Measurements from ENCODE around the gene G6PD. TPM values are rescaled to one million over a fixed set of nuclear protein-coding genes. Genes with fewer than 3 reads are reported as not detected.
A peak's percentile ranks its signal among the peaks of the same experiment; 100 is the strongest.

Gene G6PD
- polyA plus RNA-seq, 2 of the 4 experiments (the other 2 are of a cell fraction) = 692 to 1,409 TPM

GRCh38 chrX:154541589-154541895 is 5.1 kb downstream of the G6PD start:
- H3K4me2 ChIP-seq = peak overlapping the region; percentile 90
- ATAC-seq = no peak; a peak in 1 of 6 replicates
- ChIA-PET CTCF (interaction anchor here (0.6 to 7.5 kb wide), 5 partner anchors 9 to 206 kb away, joined by 3 to 55 read pairs (median 3); no protein-coding TSS in a partner anchor), POLR2A (interaction anchor here (1.1 to 1.7 kb wide), 6 partner anchors 10 to 144 kb away, joined by 3 to 8 read pairs (median 5); partner anchors contain the start of genes RPL10 and SLC10A3)
- no peaks in the 10 kb centered on the region for H3K9me3 ChIP-seq
- H3K4me3 ChIP-seq = peak overlapping the region; percentile 37
- H3K27ac ChIP-seq = peak overlapping the region; percentile 98 to 100
- 6% methylated on average over 2 of the region's 5 CpGs for WGBS (ENCODE audit: missing lambda C conversion rate)
- FAIRE-seq = no peak
- DNase-seq (ENCODE audit: low read depth in 1 of 2, low spot score in 1 of 2) = no peak
- peaks cover 79% of the 10 kb centered on the region for H3K4me1 ChIP-seq
- TF ChIP-seq CTCF (IDR thresholded peaks at IDR 0.05) (no peak), HOXA7 (CRISPR knock-in tag; IDR thresholded peaks at IDR 0.05) (no peak), CHD2 (IDR thresholded peaks at IDR 0.05; ENCODE audit: low read length, partially characterized antibody) (no peak), EHMT2 (IDR thresholded peaks at IDR 0.05; ENCODE audit: low read depth) (no peak), TP53 (CRISPR knock-in tag; IDR thresholded peaks at IDR 0.05) (0 out of 2 replicates have a peak, but pooled peaks have one; percentile 33), ZC3H11A (IDR thresholded peaks at IDR 0.05) (no peak), CEBPB (IDR thresholded peaks at IDR 0.05) (no peak), GATA3 (IDR thresholded peaks at IDR 0.05; ENCODE audit: borderline replicate concordance) (no peak), EHF (CRISPR knock-in tag; IDR thresholded peaks at IDR 0.05) (no peak), JUNB (IDR thresholded peaks at IDR 0.05) (no peak), HMGXB4 (CRISPR knock-in tag; IDR thresholded peaks at IDR 0.05; ENCODE audit: borderline replicate concordance) (0 out of 2 replicates have a peak, but pooled peaks have one; percentile 5), REST (IDR thresholded peaks at IDR 0.05) (no peak), FOSB (CRISPR knock-in tag; IDR thresholded peaks at IDR 0.05) (no peak), POLR2AphosphoS2 (conservative IDR thresholded peaks at IDR 0.05; ENCODE audit: low read length) (no peak), CBX8 (IDR thresholded peaks at IDR 0.05) (no peak), ZNF302 (CRISPR knock-in tag; IDR thresholded peaks at IDR 0.05) (no peak), ELK1 (IDR thresholded peaks at IDR 0.05; ENCODE audit: low read depth, low read length) (no peak), SREBF2 (IDR thresholded peaks at IDR 0.05) (no peak), CBX2 (IDR thresholded peaks at IDR 0.05; ENCODE audit: borderline replicate concordance, low read depth) (no peak), HEYL (CRISPR knock-in tag; IDR thresholded peaks at IDR 0.05) (peak; percentile 81; the same call in 1 of the 2 replicates), MAZ (IDR thresholded peaks at IDR 0.05; ENCODE audit: borderline replicate concordance, low read depth, low read length) (no peak), FOSL2 (IDR thresholded peaks at IDR 0.05) (no peak), FOSL2 (CRISPR knock-in tag; IDR thresholded peaks at IDR 0.05) (no peak), BCL3 (IDR thresholded peaks at IDR 0.05) (no peak), HES2 (IDR thresholded peaks at IDR 0.05) (no peak), CHD4 (IDR thresholded peaks at IDR 0.05; ENCODE audit: borderline replicate concordance) (no peak), ATOH8 (CRISPR knock-in tag; IDR thresholded peaks at IDR 0.05; ENCODE audit: low read depth) (no peak; the same call in 1 of the 2 replicates), KDM1A (IDR thresholded peaks at IDR 0.05; ENCODE audit: low read depth) (no peak), HOXB5 (CRISPR knock-in tag; IDR thresholded peaks at IDR 0.05) (peak; percentile 19; the same call in 1 of the 2 replicates), MYC (IDR thresholded peaks at IDR 0.05; ENCODE audit: borderline replicate concordance, low read length) (peak; percentile 26; the same call in 1 of the 2 replicates), MAFK (IDR thresholded peaks at IDR 0.05; ENCODE audit: partially characterized antibody) (no peak), NR3C1 (IDR thresholded peaks at IDR 0.05) (no peak)

Data from A549 (cell line).